B cell (primary cell): ENCODE data around the gene PLEKHO1. TPM values are rescaled to one million over a fixed set of nuclear protein-coding genes. Genes with fewer than 3 reads are reported as not detected.

Experiments
- ATAC-seq: fragments of 200-7000 bp; cut with Tn5 transposase; one replicate; pipeline ENCODE4 v1.10.0; 2021; ENCODE audit warnings: low read depth, mild to moderate bottlenecking, moderate number of reproducible peaks, moderate library complexity
- CTCF ChIA-PET: fragments of 350-600 bp; sonication (Branson Sonifier 250); formaldehyde crosslinking; loops from one replicate; lab custom pipeline; 2021; ENCODE audit warnings: antibody characterized with exemption, inconsistent platforms; lab: Charles Lee
- POLR2A ChIA-PET: fragments of 350-600 bp; sonication (Branson Sonifier 250); formaldehyde crosslinking; loops from one replicate; lab custom pipeline; 2021; ENCODE audit warnings: antibody characterized with exemption; lab: Charles Lee
- DNase-seq: peaks from one replicate; pipeline ENCODE4 v3.0.0; 2013
- H2AFZ ChIP-seq: 2 replicates; pipeline ENCODE4 v1.6.1; 2012; ENCODE audit warnings: mild to moderate bottlenecking, low read depth, low read length; ENCODE audit not compliant: insufficient read depth, poor library complexity, severe bottlenecking
- H3K27ac ChIP-seq, 2 donors: 1 replicate in 1 of 2; 2 replicates in 1 of 2; pipeline ENCODE4 v1.5.1; 2012 to 2013; ENCODE audit warnings: low read length in 2 of 2, mild to moderate bottlenecking in 2 of 2, moderate library complexity in 1 of 2
- H3K27me3 ChIP-seq, 4 experiments: fragments of 200-600 bp in 1 of 4; sonication (generic) in 1 of 4; replicated peaks in 1 of 4; 1 replicate in 2 of 4; 2 replicates in 2 of 4; pipeline versions ENCODE4 v1.6.1 to v1.7.0; 2013 to 2016; ENCODE audit warnings: low read length in 3 of 4, mild to moderate bottlenecking in 2 of 4, mixed read lengths in 1 of 4, moderate library complexity in 1 of 4; ENCODE audit not compliant: insufficient read depth in 4 of 4, control insufficient read depth in 3 of 4; ENCODE audit errors: control extremely low read depth in 1 of 4
- H3K36me3 ChIP-seq, 2 experiments: replicated peaks in 1 of 2; 1 replicate in 1 of 2; 2 replicates in 1 of 2; pipeline versions ENCODE4 v1.6.1 to v1.7.1; 2013; ENCODE audit warnings: low read length in 1 of 2; ENCODE audit not compliant: insufficient read depth in 2 of 2, control insufficient read depth in 1 of 2; ENCODE audit errors: control extremely low read depth in 1 of 2, extremely low read depth in 1 of 2
- H3K4me1 ChIP-seq, 2 donors: fragments of 200-600 bp in 1 of 2; sonication (generic) in 1 of 2; 1 replicate in 1 of 2; 2 replicates in 1 of 2; pipeline versions ENCODE4 v1.5.1 to v1.6.1; 2013 to 2017; ENCODE audit warnings: low read length in 2 of 2; ENCODE audit not compliant: control insufficient read depth in 2 of 2, insufficient read depth in 2 of 2
- H3K4me2 ChIP-seq: replicated peaks from 2 replicates; pipeline ENCODE3; 2012; ENCODE audit warnings: mild to moderate bottlenecking, low read depth, low read length; ENCODE audit not compliant: poor library complexity, severe bottlenecking
- H3K4me3 ChIP-seq, 5 experiments: fragments of 200-600 bp in 1 of 5; sonication (generic) in 1 of 5; 1 replicate in 3 of 5; 2 replicates in 2 of 5; pipeline versions ENCODE4 v1.5.1 to v1.7.0; 2011 to 2016; ENCODE audit warnings: low read length in 4 of 5, mild to moderate bottlenecking in 4 of 5, low read depth in 2 of 5, control low read depth in 1 of 5, moderate library complexity in 1 of 5; ENCODE audit not compliant: insufficient read depth in 1 of 5; ENCODE audit errors: control extremely low read depth in 1 of 5, extremely low read depth in 1 of 5
- H3K79me2 ChIP-seq: fragments of 200-600 bp; sonication (generic); one replicate; pipeline ENCODE4 v1.6.0; 2016; ENCODE audit warnings: low read length; ENCODE audit not compliant: control insufficient read depth, insufficient read depth
- H3K9ac ChIP-seq: fragments of 200-600 bp; sonication (generic); 2 replicates; pipeline ENCODE4 v1.6.1; 2017; ENCODE audit warnings: mild to moderate bottlenecking, low read length, moderate library complexity
- H3K9me3 ChIP-seq, 3 donors: one replicate each; pipeline versions ENCODE4 v1.6.1 to v1.7.1; 2013; ENCODE audit warnings: low read length in 2 of 3; ENCODE audit not compliant: control insufficient read depth in 2 of 3, insufficient read depth in 1 of 3; ENCODE audit errors: control extremely low read depth in 1 of 3
- H4K20me1 ChIP-seq: 2 replicates; pipeline ENCODE4 v1.6.0; 2012; ENCODE audit warnings: mild to moderate bottlenecking, low read length; ENCODE audit not compliant: insufficient read depth, control insufficient read depth, poor library complexity, severe bottlenecking
- H3K27ac Mint-ChIP-seq: one replicate; pipeline ENCODE4 v1.8.0; 2021; ENCODE audit warnings: mixed read lengths
- H3K27me3 Mint-ChIP-seq: one replicate; pipeline ENCODE4 v1.8.0; 2021; ENCODE audit warnings: mixed read lengths
- H3K4me1 Mint-ChIP-seq: one replicate; pipeline ENCODE4 v1.8.0; 2021; ENCODE audit warnings: mixed read lengths
- H3K4me3 Mint-ChIP-seq: one replicate; pipeline ENCODE4 v1.8.0; 2021; ENCODE audit warnings: mixed read lengths
- H3K9me3 Mint-ChIP-seq: one replicate; pipeline ENCODE4 v1.8.0; 2022; ENCODE audit warnings: mixed read lengths; ENCODE audit not compliant: insufficient read depth
- EZH2 ChIP-seq: IDR thresholded peaks from 2 replicates; pipeline ENCODE4 v1.6.1; 2012; ENCODE audit warnings: borderline replicate concordance, low read depth, mild to moderate bottlenecking, moderate library complexity, low read length; ENCODE audit not compliant: insufficient read depth, poor library complexity, severe bottlenecking
- WGBS: methylation state at CpG from one replicate; pipeline ENCODE4 v1.1.5; 2013; ENCODE audit warnings: missing lambda C conversion rate; ENCODE audit not compliant: insufficient coverage; 5-methylcytosine and 5-hydroxymethylcytosine counted together
- intact Hi-C: fragments of 100-400 bp; cut with micrococcal nuclease; formaldehyde crosslinking; loops from one replicate; pipeline ENCODE4 v1.10.0; 2022
- polyA plus RNA-seq: library from polyadenylated mRNA; depleted of rRNA; stranded (reverse); fragments of >200 nt; gene quantifications from 2 replicates; pipeline ENCODE4 v1.2.3, GENCODE V29; 2012
- total RNA-seq, 2 donors: library from RNA; stranded (reverse); fragments of 120-200 nt in 1 of 2; gene quantifications; 1 replicate in 1 of 2; 2 replicates in 1 of 2; pipeline versions ENCODE4 v1.2.3 to v1.2.4, GENCODE V29; 2013 to 2022
- TF ChIP-seq, protein P1 (sequence below): fragments of 200-600 bp; IDR thresholded peaks from one replicate; pipeline ENCODE4 v1.8.0; 2022; ENCODE audit warnings: antibody characterized with exemption, mild to moderate bottlenecking

PLEKHO1 gene
- total and polyA plus RNA-seq, 2 donors (not counting 1 experiment from before 2014, with no cell fraction given): 129 to 186 TPM

DNA sequence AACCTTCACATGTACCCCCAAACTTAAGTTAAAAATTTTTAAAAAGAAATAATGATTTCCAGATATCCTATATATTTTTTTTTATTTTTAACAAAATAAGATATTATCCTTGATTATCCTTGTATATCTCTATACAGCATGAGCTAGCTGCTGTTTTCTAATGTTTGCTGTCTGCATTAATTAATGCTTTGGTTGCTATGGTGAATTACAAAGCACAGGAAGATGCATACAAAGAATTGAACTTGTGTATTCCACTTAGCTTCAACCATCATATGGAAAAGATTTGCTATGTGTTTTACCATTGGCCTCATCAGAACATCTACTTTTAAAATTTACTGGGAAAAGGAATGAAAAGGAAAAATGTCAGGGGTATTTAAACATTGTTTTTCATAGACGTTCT is 46.7 kb upstream of the PLEKHO1 start:
- no peak overlapping the region for H2AFZ ChIP-seq
- no peak overlapping the region for H3K27ac Mint-ChIP-seq
- H3K4me1 Mint-ChIP-seq: peaks cover 15% of the 10 kb centered on the region
- H3K4me3 Mint-ChIP-seq: no peak overlapping the region
- DNase-seq (no peak), ATAC-seq (no peak)
- no peak overlapping the region for H3K9ac ChIP-seq
- no peaks in the 10 kb centered on the region for H3K79me2 ChIP-seq
- intact Hi-C loops: no loop called here
- H3K36me3 ChIP-seq: peaks cover 0 to 4% of the 10 kb centered on the region in 2 experiments
- H4K20me1 ChIP-seq: no peaks in the 10 kb centered on the region
- no peak overlapping the region for H3K27ac ChIP-seq
- H3K4me2 ChIP-seq: no peak overlapping the region
- no peaks in the 10 kb centered on the region for H3K27me3 ChIP-seq
- ChIA-PET POLR2A (interaction anchor here (0.7 to 1.5 kb wide), 2 partner anchors 57 to 1090 kb away, joined by 4 to 5 read pairs; no protein-coding TSS in a partner anchor), CTCF (interaction anchor here (1.0 to 1.7 kb wide), 2 partner anchors 30 to 84 kb away, joined by 3 to 6 read pairs; no protein-coding TSS in a partner anchor)
- TF ChIP-seq EZH2: no peak
- TF ChIP-seq, protein P1, sequence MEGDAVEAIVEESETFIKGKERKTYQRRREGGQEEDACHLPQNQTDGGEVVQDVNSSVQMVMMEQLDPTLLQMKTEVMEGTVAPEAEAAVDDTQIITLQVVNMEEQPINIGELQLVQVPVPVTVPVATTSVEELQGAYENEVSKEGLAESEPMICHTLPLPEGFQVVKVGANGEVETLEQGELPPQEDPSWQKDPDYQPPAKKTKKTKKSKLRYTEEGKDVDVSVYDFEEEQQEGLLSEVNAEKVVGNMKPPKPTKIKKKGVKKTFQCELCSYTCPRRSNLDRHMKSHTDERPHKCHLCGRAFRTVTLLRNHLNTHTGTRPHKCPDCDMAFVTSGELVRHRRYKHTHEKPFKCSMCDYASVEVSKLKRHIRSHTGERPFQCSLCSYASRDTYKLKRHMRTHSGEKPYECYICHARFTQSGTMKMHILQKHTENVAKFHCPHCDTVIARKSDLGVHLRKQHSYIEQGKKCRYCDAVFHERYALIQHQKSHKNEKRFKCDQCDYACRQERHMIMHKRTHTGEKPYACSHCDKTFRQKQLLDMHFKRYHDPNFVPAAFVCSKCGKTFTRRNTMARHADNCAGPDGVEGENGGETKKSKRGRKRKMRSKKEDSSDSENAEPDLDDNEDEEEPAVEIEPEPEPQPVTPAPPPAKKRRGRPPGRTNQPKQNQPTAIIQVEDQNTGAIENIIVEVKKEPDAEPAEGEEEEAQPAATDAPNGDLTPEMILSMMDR: no peak
- H3K4me1 ChIP-seq: peaks cover 6% of the 10 kb centered on the region in 2 donors
- no peaks in the 10 kb centered on the region for H3K9me3 ChIP-seq
- H3K27me3 Mint-ChIP-seq: no peaks in the 10 kb centered on the region
- WGBS: no CpG with 5 or more reads among the region's 1 CpG
- no peaks in the 10 kb centered on the region for H3K9me3 Mint-ChIP-seq
- no peak overlapping the region for H3K4me3 ChIP-seq

DNA sequence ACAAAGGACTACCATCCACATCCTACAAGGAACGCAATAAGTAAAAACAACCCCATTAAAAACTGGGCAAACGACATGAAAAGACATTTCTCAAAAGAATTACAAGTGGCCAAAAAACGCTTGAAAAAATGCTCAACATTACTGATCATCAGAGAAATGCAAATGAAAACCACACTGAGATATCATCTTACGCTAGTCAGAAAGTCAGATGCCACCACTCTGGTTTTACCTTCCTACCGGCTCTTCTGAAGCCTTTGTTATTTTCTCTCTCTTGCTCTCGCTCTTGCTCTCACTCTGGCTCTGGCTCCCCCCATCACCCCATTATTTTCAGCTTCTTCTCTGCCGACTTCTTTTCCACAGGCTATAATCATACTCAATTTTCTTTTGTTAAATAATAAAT is 43.4 kb upstream of the PLEKHO1 start:
- Mint-ChIP-seq H3K9me3 (no peaks in the 10 kb centered on the region), H3K4me3 (no peak overlapping the region), H3K4me1 (peaks cover 28% of the 10 kb centered on the region), H3K27me3 (no peaks in the 10 kb centered on the region), H3K27ac (no peak overlapping the region)
- WGBS: 83% methylated on average over 6 of the region's 7 CpGs
- Histone ChIP-seq H3K4me1 (peaks cover 14 to 19% of the 10 kb centered on the region in 2 donors), H3K9me3 (no peaks in the 10 kb centered on the region), H2AFZ (no peak overlapping the region), H3K36me3 (no peaks in the 10 kb centered on the region), H3K79me2 (no peaks in the 10 kb centered on the region), H3K4me2 (no peak overlapping the region), H3K9ac (no peak overlapping the region), H3K4me3 (no peak overlapping the region), H3K27me3 (no peaks in the 10 kb centered on the region), H3K27ac (no peak overlapping the region), H4K20me1 (no peaks in the 10 kb centered on the region)
- DNase-seq (no peak), ATAC-seq (no peak)
- ChIA-PET POLR2A (no interaction called here), CTCF (no interaction called here)
- TF ChIP-seq, protein P1: no peak
- no peak for TF ChIP-seq EZH2
- intact Hi-C loops: no loop called here
